ENCODE measurements around the gene ST6GAL1.

Gene ST6GAL1

GRCh38 chr3:187040516-187041361, 110.4 kb downstream of the ST6GAL1 start:
- peak overlapping the region; percentile 35 for H3K27ac ChIP-seq

DNA sequence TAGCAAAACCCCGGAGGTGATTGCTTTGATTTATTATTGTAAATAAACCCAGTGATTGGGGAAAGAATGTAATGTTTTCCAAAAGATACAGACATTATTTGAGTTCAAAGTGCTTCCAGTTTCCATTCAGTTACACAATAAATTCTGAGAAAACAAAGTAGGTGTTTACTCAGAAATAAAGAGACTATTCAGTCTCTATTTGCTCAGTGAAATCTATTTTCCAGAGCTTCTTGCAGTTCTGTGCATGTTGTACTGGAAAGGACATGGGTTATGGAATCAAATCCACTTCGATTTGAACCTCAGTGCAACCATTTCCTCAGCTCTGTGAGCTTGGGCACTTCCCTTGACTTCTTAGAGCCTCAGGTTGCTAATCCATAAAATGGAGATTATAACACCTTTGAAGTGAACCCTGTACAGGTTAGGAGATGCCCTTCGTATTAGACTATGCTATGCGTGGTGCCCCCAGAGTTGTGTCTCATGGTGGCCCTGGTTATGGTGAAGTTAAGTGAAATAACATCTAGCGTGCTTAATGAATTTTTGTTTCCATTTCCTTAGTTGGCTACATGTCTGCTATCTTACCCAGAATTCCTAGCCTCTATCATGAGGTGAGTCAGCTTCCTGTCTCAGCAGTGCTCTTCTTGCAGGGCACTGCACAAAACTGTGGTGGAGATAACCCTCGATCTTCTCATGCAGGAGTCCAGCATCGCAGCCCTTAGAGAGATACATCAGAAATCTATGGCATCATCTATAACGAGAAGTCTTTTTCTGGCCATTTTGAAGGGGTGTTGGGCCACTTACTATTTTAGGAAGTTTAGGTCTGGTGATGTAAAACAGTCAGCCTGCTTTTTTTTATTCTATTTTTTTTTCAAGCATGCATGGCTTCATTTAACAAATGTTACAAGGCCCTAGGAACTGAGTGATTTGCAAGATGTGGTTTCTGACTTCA, 111.3 kb downstream of the ST6GAL1 start:
- H3K27ac ChIP-seq: peak overlapping the region; percentile 35

More at GRCh38 chr3:187040516-187041361, 110.4 kb downstream of the ST6GAL1 start:
- TF ChIP-seq, protein P1, sequence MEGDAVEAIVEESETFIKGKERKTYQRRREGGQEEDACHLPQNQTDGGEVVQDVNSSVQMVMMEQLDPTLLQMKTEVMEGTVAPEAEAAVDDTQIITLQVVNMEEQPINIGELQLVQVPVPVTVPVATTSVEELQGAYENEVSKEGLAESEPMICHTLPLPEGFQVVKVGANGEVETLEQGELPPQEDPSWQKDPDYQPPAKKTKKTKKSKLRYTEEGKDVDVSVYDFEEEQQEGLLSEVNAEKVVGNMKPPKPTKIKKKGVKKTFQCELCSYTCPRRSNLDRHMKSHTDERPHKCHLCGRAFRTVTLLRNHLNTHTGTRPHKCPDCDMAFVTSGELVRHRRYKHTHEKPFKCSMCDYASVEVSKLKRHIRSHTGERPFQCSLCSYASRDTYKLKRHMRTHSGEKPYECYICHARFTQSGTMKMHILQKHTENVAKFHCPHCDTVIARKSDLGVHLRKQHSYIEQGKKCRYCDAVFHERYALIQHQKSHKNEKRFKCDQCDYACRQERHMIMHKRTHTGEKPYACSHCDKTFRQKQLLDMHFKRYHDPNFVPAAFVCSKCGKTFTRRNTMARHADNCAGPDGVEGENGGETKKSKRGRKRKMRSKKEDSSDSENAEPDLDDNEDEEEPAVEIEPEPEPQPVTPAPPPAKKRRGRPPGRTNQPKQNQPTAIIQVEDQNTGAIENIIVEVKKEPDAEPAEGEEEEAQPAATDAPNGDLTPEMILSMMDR (conservative IDR thresholded peaks at IDR 0.05): no peak

DNA sequence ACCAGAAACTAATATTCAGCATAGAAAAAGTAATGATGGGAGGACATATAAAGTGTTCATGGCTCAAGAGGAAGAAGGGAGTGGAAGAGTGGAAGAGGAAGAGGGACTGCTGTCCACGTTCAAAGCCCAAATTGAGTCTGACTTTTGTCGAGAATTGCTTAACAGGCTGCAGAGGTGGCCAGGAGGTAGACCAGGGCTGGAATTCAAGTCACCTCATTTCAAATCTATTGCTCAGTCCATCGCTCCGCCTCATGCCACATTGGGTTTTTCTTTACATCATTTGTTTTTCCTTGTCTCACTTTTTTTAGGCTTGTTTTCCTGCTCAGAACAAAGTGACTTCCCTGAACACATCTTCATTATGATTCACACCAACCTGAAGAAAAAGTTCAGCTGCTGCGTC, 112.0 kb downstream of the ST6GAL1 start:
- TF ChIP-seq, protein P1 (conservative IDR thresholded peaks at IDR 0.05): no peak
- no peak overlapping the region for H3K27ac ChIP-seq

More for the DNA sequence above, 111.3 kb downstream of the ST6GAL1 start:
- TF ChIP-seq, protein P1 (conservative IDR thresholded peaks at IDR 0.05): no peak

DNA sequence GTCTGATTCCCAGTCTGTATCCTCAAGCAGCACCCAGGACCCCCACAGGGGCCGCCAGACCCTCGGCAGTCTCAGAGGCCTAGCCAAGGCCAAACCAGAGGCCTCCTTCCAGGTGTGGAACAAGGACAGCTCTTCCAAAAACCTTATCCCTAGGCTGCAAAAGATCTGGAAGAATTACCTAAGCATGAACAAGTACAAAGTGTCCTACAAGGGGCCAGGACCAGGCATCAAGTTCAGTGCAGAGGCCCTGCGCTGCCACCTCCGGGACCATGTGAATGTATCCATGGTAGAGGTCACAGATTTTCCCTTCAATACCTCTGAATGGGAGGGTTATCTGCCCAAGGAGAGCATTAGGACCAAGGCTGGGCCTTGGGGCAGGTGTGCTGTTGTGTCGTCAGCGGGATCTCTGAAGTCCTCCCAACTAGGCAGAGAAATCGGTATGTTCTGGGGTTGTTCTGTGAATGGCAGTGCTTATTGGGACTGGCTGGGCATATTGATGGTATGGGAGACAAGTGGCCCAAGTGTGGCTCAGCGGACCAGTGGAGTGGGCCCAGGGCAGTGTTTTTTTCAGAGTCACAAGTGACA, 112.6 kb downstream of the ST6GAL1 start:
- no peak overlapping the region for H3K27ac ChIP-seq
- TF ChIP-seq, protein P1 (conservative IDR thresholded peaks at IDR 0.05): no peak

- H3K27ac ChIP-seq: no peak overlapping the region
- TF ChIP-seq, protein P1 (conservative IDR thresholded peaks at IDR 0.05): no peak
Measured at GRCh38 chr3:187044206-187044605, 113.9 kb downstream of the ST6GAL1 start.

- H3K27ac ChIP-seq: no peak overlapping the region
Measured at GRCh38 chr3:187044867-187045552, 114.7 kb downstream of the ST6GAL1 start.

More at GRCh38 chr3:187044867-187045552, 114.7 kb downstream of the ST6GAL1 start:
- TF ChIP-seq, protein P1 (conservative IDR thresholded peaks at IDR 0.05): no peak
